Caco-2 (cell line): ENCODE data around the gene PTMS. TPM values are rescaled to one million over a fixed set of nuclear protein-coding genes. Genes with fewer than 3 reads are reported as not detected.
A peak's percentile ranks its signal among the peaks of the same experiment; 100 is the strongest.
"Not testable (repeated sequence)": the region's sequence is repeated elsewhere in the genome, so short reads cannot be mapped to it uniquely, and the experiment has no call there.

ENCODE experiments used
- BruUV-seq: library from RNA; stranded (reverse); fragments of 400-500 nt; replicated peaks from 2 replicates; lab custom pipeline; 2021; lab: Mats Ljungman, UMichigan
- CTCF ChIA-PET: fragments of 300-600 bp; sonication (Branson Sonifier 250); formaldehyde crosslinking; loops from one replicate; lab custom pipeline; 2022; ENCODE audit warnings: antibody characterized with exemption; lab: Charles Lee
- POLR2A ChIA-PET: fragments of 300-600 bp; sonication (Branson Sonifier 250); formaldehyde crosslinking; loops from one replicate; lab custom pipeline; 2022; ENCODE audit warnings: antibody characterized with exemption; lab: Charles Lee
- DNase-seq, 2 experiments: peaks; one replicate each; pipeline versions ENCODE4 v3.0.0 to v3.0.0-alpha.2; 2020 to 2022
- H3K27me3 ChIP-seq: replicated peaks from 2 replicates; pipeline ENCODE4 v1.6.0; 2011; ENCODE audit warnings: low read length; ENCODE audit not compliant: control insufficient read depth, insufficient read depth
- H3K36me3 ChIP-seq: 2 replicates; pipeline ENCODE4 v1.5.1; 2011; ENCODE audit warnings: low read length; ENCODE audit not compliant: control insufficient read depth, insufficient read depth
- H3K4me1 ChIP-seq: fragments of 250-450 bp; sonication (Bioruptor Pico); 2 replicates; pipeline ENCODE4 v1.5.1; 2020; ENCODE audit warnings: mild to moderate bottlenecking
- H3K4me3 ChIP-seq: 2 replicates; pipeline ENCODE4 v1.5.1; 2011; ENCODE audit warnings: low read depth, mild to moderate bottlenecking, control low read depth, low read length
- H3K9me3 ChIP-seq: fragments of 250-450 bp; sonication (Bioruptor Pico); 2 replicates; pipeline ENCODE4 v1.5.1; 2020; ENCODE audit warnings: mild to moderate bottlenecking, moderate library complexity
- H3K27ac Mint-ChIP-seq: one replicate; pipeline ENCODE4 v1.8.0; 2022; ENCODE audit warnings: mixed read lengths; ENCODE audit not compliant: unreplicated experiment
- H3K27me3 Mint-ChIP-seq: one replicate; pipeline ENCODE4 v1.8.0; 2022; ENCODE audit warnings: mixed read lengths; ENCODE audit not compliant: insufficient read depth, unreplicated experiment
- H3K36me3 Mint-ChIP-seq: one replicate; pipeline ENCODE4 v1.8.0; 2022; ENCODE audit warnings: mild to moderate bottlenecking, mixed read lengths; ENCODE audit not compliant: insufficient read depth, unreplicated experiment
- H3K4me1 Mint-ChIP-seq: one replicate; pipeline ENCODE4 v1.8.0; 2022; ENCODE audit warnings: low read depth, mixed read lengths; ENCODE audit not compliant: unreplicated experiment
- H3K4me3 Mint-ChIP-seq: one replicate; pipeline ENCODE4 v1.8.0; 2022; ENCODE audit warnings: mild to moderate bottlenecking, moderate library complexity, mixed read lengths; ENCODE audit not compliant: unreplicated experiment
- H3K9me3 Mint-ChIP-seq: one replicate; pipeline ENCODE4 v1.8.0; 2022; ENCODE audit warnings: mixed read lengths; ENCODE audit not compliant: unreplicated experiment
- intact Hi-C: fragments of 100-400 bp; cut with micrococcal nuclease; formaldehyde crosslinking; loops from one replicate; pipeline ENCODE4 v1.10.0; 2022; ENCODE audit not compliant: unreplicated experiment
- total RNA-seq: library from RNA; stranded (reverse); gene quantifications from 2 replicates; pipeline ENCODE4 v1.2.3, GENCODE V29; 2022
- TF ChIP-seq, protein P1 (sequence below), 2 experiments: fragments of 200-600 bp in 1 of 2; IDR thresholded peaks; 1 replicate in 1 of 2; 2 replicates in 1 of 2; pipeline versions ENCODE4 v1.5.1 to v1.8.0; 2011 to 2022; ENCODE audit warnings: antibody characterized with exemption in 1 of 2, control low read depth in 1 of 2, inconsistent platforms in 1 of 2, low read depth in 1 of 2, low read length in 1 of 2, mild to moderate bottlenecking in 1 of 2, moderate library complexity in 1 of 2; ENCODE audit not compliant: insufficient read depth in 1 of 2, severe bottlenecking in 1 of 2, unreplicated experiment in 1 of 2

Gene PTMS
- total RNA-seq, 1 experiment from 2014 or later, result 285 TPM

DNA sequence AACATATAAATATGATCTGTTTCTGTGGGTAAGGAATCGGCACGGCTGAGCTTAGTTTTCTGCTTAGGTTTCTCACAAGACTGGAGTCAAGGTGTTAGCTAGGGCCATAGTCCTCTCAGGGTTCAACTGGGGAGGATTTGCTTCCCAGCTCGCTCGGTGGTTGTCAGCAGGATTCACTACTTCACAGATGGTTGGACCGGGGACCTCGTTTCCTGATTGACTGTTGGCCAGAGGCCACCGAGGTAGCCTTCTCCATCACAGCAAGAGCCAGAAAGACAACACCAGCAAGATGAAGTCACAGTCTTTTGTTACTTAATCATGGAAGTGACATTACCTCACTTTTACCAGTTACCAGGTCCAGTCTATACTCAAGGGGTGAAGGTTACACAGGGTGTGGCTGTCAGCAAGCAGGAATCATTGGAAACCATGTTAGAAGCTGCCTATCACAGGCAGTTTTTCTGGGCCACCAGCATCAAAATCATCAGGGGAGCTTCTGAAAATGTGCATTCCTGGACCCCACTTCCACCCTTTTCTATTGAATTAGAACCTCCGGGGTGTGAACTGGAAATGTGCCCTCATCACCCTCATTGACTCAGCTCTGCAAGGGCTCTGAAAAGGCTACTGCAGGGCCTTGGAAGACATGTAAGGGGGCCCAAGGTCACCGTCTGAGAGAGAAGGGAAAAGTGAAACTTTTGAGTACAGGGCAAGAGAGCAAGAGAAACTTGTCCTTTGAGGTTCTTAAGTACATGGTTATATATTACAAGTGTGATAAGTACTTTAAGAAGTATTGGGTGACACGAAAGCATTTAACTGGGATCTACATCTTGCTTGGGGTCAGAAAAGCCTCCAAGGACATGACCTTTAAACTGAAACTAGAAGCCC is 31.4 kb upstream of the PTMS start:
- Mint-ChIP-seq H3K4me1 (peaks cover 8% of the 10 kb centered on the region), H3K27me3 (no peaks in the 10 kb centered on the region), H3K9me3 (no peaks in the 10 kb centered on the region), H3K36me3 (peaks cover 3% of the 10 kb centered on the region), H3K4me3 (no peak overlapping the region), H3K27ac (no peak overlapping the region)
- no peak overlapping the region for H3K4me3 ChIP-seq
- H3K27me3 ChIP-seq, result no peaks in the 10 kb centered on the region
- TF ChIP-seq, protein P1, sequence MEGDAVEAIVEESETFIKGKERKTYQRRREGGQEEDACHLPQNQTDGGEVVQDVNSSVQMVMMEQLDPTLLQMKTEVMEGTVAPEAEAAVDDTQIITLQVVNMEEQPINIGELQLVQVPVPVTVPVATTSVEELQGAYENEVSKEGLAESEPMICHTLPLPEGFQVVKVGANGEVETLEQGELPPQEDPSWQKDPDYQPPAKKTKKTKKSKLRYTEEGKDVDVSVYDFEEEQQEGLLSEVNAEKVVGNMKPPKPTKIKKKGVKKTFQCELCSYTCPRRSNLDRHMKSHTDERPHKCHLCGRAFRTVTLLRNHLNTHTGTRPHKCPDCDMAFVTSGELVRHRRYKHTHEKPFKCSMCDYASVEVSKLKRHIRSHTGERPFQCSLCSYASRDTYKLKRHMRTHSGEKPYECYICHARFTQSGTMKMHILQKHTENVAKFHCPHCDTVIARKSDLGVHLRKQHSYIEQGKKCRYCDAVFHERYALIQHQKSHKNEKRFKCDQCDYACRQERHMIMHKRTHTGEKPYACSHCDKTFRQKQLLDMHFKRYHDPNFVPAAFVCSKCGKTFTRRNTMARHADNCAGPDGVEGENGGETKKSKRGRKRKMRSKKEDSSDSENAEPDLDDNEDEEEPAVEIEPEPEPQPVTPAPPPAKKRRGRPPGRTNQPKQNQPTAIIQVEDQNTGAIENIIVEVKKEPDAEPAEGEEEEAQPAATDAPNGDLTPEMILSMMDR (IDR thresholded peaks at IDR 0.05; ENCODE audit: insufficient read depth in 1 of 2, low read depth in 1 of 2, low read length in 1 of 2, severe bottlenecking in 1 of 2, unreplicated experiment in 1 of 2), result no peak
- no peaks in the 10 kb centered on the region for H3K9me3 ChIP-seq
- intact Hi-C loops, result loop anchor here (1.0 kb wide), 4 partner anchors 19 to 101 kb away; partner anchors contain the start of gene MLF2
- DNase-seq, result no peak
- H3K4me1 ChIP-seq, result no peaks in the 10 kb centered on the region
- ChIA-PET CTCF (interaction anchor here (0.6 to 2.0 kb wide), 6 partner anchors 11 to 46 kb away, joined by 3 to 9 read pairs (median 3); partner anchors contain the start of genes COPS7A, MLF2 and ZNF384), POLR2A (interaction anchor here (0.5 to 2.0 kb wide), 3 partner anchors 11 to 201 kb away, joined by 3 to 10 read pairs (median 5); partner anchors contain the start of genes COPS7A, GAPDH and MLF2)
- BruUV-seq, result no TSS peak
- H3K36me3 ChIP-seq, result no peaks in the 10 kb centered on the region

DNA sequence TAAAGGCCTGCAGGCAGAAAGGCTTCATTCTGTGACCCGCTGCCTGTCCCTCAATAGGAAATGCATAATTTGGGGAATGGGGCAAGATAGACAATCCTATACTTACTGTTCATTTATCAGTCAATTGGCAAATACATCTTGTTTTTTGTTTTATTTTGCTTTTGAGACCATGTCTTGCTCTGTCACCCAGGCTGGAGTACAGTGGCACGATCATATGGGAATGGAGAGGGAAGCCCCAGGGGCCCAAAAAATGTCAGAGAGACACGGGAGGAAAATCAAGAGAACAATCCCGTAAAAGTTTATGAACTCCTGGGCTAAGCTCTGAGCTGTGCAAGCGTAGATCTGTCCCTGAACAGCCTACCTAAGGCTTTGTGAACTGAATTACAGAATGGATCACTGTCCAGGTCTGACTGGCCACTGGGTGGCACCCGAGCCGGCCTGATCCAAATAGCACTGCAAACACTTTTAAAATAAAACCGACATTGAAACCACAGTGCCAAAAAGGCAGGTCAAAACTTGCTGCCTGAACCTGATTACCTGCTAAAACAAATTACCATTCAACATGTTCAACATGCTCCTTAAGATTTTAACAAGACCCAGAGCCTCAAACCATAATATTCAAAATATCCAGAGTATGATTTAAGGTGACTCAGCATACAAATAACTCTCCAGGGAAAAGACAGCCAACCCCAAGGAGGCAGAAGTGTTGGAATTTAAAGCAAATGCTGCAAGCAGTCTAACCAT is 30.5 kb upstream of the PTMS start:
- CTCF ChIA-PET, result interaction anchor here (0.8 to 2.0 kb wide), 4 partner anchors 12 to 47 kb away, joined by 3 to 9 read pairs (median 5); partner anchors contain the start of genes COPS7A, MLF2 and ZNF384
- no peaks in the 10 kb centered on the region for H3K36me3 ChIP-seq
- peak; percentile 70 to 81 for DNase-seq
- no peaks in the 10 kb centered on the region for H3K4me1 ChIP-seq
- H3K9me3 Mint-ChIP-seq, result no peaks in the 10 kb centered on the region
- BruUV-seq, result no TSS peak
- H3K36me3 Mint-ChIP-seq, result no peaks in the 10 kb centered on the region
- peak overlapping the region; percentile 24 for H3K27ac Mint-ChIP-seq
- intact Hi-C loops, result loop anchor here (1.0 kb wide), 4 partner anchors 18 to 100 kb away; partner anchors contain the start of gene MLF2
- H3K4me3 ChIP-seq, result no peak overlapping the region
- no peak overlapping the region for H3K4me3 Mint-ChIP-seq
- H3K27me3 ChIP-seq, result no peaks in the 10 kb centered on the region
- H3K9me3 ChIP-seq, result no peaks in the 10 kb centered on the region
- POLR2A ChIA-PET, result no interaction called here
- H3K4me1 Mint-ChIP-seq, result peaks cover 8% of the 10 kb centered on the region
- H3K27me3 Mint-ChIP-seq, result no peaks in the 10 kb centered on the region
- TF ChIP-seq, protein P1 (IDR thresholded peaks at IDR 0.05; ENCODE audit: insufficient read depth in 1 of 2, low read depth in 1 of 2, low read length in 1 of 2, severe bottlenecking in 1 of 2, unreplicated experiment in 1 of 2), result peak; percentile 94

DNA sequence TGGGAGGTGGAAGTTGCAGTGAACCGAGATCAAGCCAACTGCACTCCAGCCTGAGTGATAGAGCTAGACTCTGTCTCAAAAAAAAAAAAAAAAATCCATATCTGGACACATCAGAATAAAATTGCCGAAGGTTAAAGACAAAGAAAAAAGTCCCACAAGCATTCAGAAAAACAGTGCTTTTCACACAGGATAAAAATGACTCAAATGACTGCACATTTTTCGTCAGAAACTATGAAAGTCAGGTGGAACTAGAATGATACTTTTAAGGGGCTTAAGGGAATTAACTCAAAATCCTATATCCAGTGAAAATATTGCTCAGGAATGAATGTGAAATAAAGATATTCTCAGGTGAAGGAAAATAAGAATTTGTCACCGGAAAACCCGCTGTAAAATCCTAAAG is 29.4 kb upstream of the PTMS start:
- intact Hi-C loops, result no loop called here

DNA sequence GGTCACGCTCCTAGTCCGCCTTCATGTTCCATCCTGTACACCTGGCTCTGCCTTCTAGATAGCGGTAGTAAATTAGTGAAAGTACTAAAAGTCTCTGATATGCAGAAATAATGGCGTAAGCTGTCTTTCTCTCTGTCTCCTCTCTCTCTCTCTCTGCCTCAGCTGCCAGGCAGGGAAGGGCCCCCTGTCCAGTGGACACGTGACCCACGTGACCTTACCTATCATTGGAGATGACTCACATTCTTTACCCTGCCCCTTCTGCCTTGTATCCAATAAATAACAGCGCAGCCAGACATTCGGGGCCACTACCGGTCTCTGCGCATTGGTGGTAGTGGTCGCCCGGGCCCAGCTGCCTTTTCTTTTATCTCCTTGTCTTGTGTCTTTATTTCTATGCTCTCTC is 24.1 kb upstream of the PTMS start:
- H3K4me1 ChIP-seq, H3K36me3 ChIP-seq, H3K4me1 Mint-ChIP-seq, intact Hi-C loops, BruUV-seq, DNase-seq, H3K4me3 Mint-ChIP-seq, H3K4me3 ChIP-seq, H3K27me3 ChIP-seq, H3K9me3 ChIP-seq, H3K9me3 Mint-ChIP-seq, H3K27ac Mint-ChIP-seq, H3K27me3 Mint-ChIP-seq: not testable (repeated sequence)
- CTCF ChIA-PET, result interaction anchor here (0.9 to 1.4 kb wide), 2 partner anchors 11 to 94 kb away, joined by 3 to 6 read pairs; partner anchors contain the start of gene MLF2
- POLR2A ChIA-PET, result interaction anchor here (0.6 to 2.1 kb wide), 2 partner anchors 11 to 208 kb away, joined by 3 to 7 read pairs; partner anchors contain the start of genes GAPDH and MLF2
- peaks cover 19% of the 10 kb centered on the region for H3K36me3 Mint-ChIP-seq

More for the DNA sequence above, 29.4 kb upstream of the PTMS start:
- DNase-seq, result no peak
- BruUV-seq, result no TSS peak
- ChIA-PET CTCF (interaction anchor here (0.5 to 2.0 kb wide), 4 partner anchors 13 to 116 kb away, joined by 3 to 9 read pairs (median 6); partner anchors contain the start of genes COPS7A and MLF2), POLR2A (no interaction called here)
- TF ChIP-seq, protein P1 (IDR thresholded peaks at IDR 0.05; ENCODE audit: insufficient read depth in 1 of 2, low read depth in 1 of 2, low read length in 1 of 2, severe bottlenecking in 1 of 2, unreplicated experiment in 1 of 2), result no peak
- Mint-ChIP-seq H3K9me3 (no peaks in the 10 kb centered on the region), H3K36me3 (no peaks in the 10 kb centered on the region), H3K27ac (no peak overlapping the region), H3K4me1 (peaks cover 8% of the 10 kb centered on the region), H3K27me3 (no peaks in the 10 kb centered on the region), H3K4me3 (no peak overlapping the region)
- H3K4me1 ChIP-seq, result no peaks in the 10 kb centered on the region; the same call in 1 of the 2 replicates
- H3K27me3 ChIP-seq, result no peaks in the 10 kb centered on the region
- H3K36me3 ChIP-seq, result no peaks in the 10 kb centered on the region
- H3K4me3 ChIP-seq, result no peak overlapping the region
- no peaks in the 10 kb centered on the region for H3K9me3 ChIP-seq
